K562 (cell line): ENCODE data around the gene C2. TPM values are rescaled to one million over a fixed set of nuclear protein-coding genes. Genes with fewer than 3 reads are reported as not detected.

ENCODE experiments used
- AFF4 ChIP-seq: sonication (generic); formaldehyde crosslinking; IDR thresholded peaks from 2 replicates; pipeline ENCODE4 v1.8.0; 2023; ENCODE audit warnings: mild to moderate bottlenecking, missing genetic modification reagents
- CBX3 ChIP-seq, 2 experiments: IDR thresholded peaks; 1 replicate in 1 of 2; 2 replicates in 1 of 2; pipeline ENCODE4 v1.6.1; 2012; ENCODE audit warnings: inconsistent platforms in 2 of 2, low read length in 2 of 2, borderline replicate concordance in 1 of 2, control low read depth in 1 of 2
- ESRRA ChIP-seq: fragments of 450-650 bp; IDR thresholded peaks from 2 replicates; pipeline ENCODE4 v1.6.1; 2014; ENCODE audit warnings: low read depth, mild to moderate bottlenecking, moderate library complexity, borderline replicate concordance
- FOXP1 ChIP-seq: sonication (generic); formaldehyde crosslinking; IDR thresholded peaks from 2 replicates; pipeline ENCODE4 v1.8.0; 2022; ENCODE audit warnings: mild to moderate bottlenecking, missing genetic modification reagents
- FUS ChIP-seq: fragments of 200-400 bp; formaldehyde crosslinking; optimal IDR thresholded peaks from 2 replicates; pipeline ENCODE3; 2017; ENCODE audit warnings: low read depth, low read length
- HDAC8 ChIP-seq: fragments of 450-650 bp; IDR thresholded peaks from 2 replicates; pipeline ENCODE4 v1.6.1; 2016; ENCODE audit warnings: mild to moderate bottlenecking, missing genetic modification characterization, moderate library complexity, missing compliant biosample characterization
- HNRNPK ChIP-seq: fragments of 200-400 bp; formaldehyde crosslinking; IDR thresholded peaks from one replicate; pipeline ENCODE4 v1.6.1; 2018; ENCODE audit warnings: mild to moderate bottlenecking, low read depth, low read length; ENCODE audit not compliant: poor library complexity, severe bottlenecking
- HOXB6 ChIP-seq: fragments of 250-450 bp; sonication (Bioruptor Pico); IDR thresholded peaks from 2 replicates; pipeline ENCODE4 v1.5.1; 2022; ENCODE audit warnings: mild to moderate bottlenecking, borderline replicate concordance
- KDM4B ChIP-seq, 2 experiments: fragments of 450-650 bp in 1 of 2; sonication (generic) in 1 of 2; IDR thresholded peaks; 2 replicates each; pipeline ENCODE4 v1.6.1; 2016 to 2017; ENCODE audit warnings: borderline replicate concordance in 2 of 2, antibody characterized with exemption in 1 of 2, low read depth in 1 of 2, mild to moderate bottlenecking in 1 of 2
- KLF13 ChIP-seq: fragments of 450-650 bp; IDR thresholded peaks from 2 replicates; pipeline ENCODE4 v1.6.1; 2016; ENCODE audit warnings: missing genetic modification characterization, low read depth, mild to moderate bottlenecking, missing compliant biosample characterization, moderate library complexity, borderline replicate concordance
- NFIC ChIP-seq: fragments of 450-650 bp; IDR thresholded peaks from 2 replicates; pipeline ENCODE4 v1.6.1; 2017; ENCODE audit warnings: mild to moderate bottlenecking, inconsistent platforms
- NR4A1 ChIP-seq, 2 experiments: fragments of 250-450 bp in 1 of 2; fragments of 450-650 bp in 1 of 2; sonication (Bioruptor Pico) in 1 of 2; IDR thresholded peaks; 2 replicates each; pipeline versions ENCODE4 v1.4.0 to v1.6.1; 2016 to 2020; ENCODE audit warnings: mild to moderate bottlenecking in 2 of 2, missing compliant biosample characterization in 1 of 2, missing genetic modification characterization in 1 of 2, moderate library complexity in 1 of 2
- POLR2B ChIP-seq: fragments of 450-650 bp; IDR thresholded peaks from 2 replicates; pipeline ENCODE4 v1.6.1; 2018; ENCODE audit warnings: low read depth; ENCODE audit not compliant: partially characterized antibody
- PTRF ChIP-seq: fragments of 450-650 bp; IDR thresholded peaks from 2 replicates; pipeline ENCODE4 v1.6.1; 2016; ENCODE audit warnings: mild to moderate bottlenecking, missing genetic modification characterization, missing compliant biosample characterization
- SMAD4 ChIP-seq: fragments of 250-450 bp; sonication (Bioruptor Pico); conservative IDR thresholded peaks from 2 replicates; pipeline ENCODE4 v1.8.0; 2021; ENCODE audit warnings: inconsistent platforms, mild to moderate bottlenecking, moderate library complexity
- SOX6 ChIP-seq: fragments of 450-650 bp; IDR thresholded peaks from 2 replicates; pipeline ENCODE4 v1.6.1; 2014; ENCODE audit warnings: mild to moderate bottlenecking
- SUPT5H ChIP-seq: fragments of 450-650 bp; IDR thresholded peaks from 2 replicates; pipeline ENCODE4 v1.6.1; 2016
- TEAD1 ChIP-seq, 2 experiments: fragments of 450-650 bp in 1 of 2; sonication (generic) in 1 of 2; formaldehyde crosslinking; IDR thresholded peaks; 2 replicates each; pipeline versions ENCODE4 v1.4.0 to v1.8.0; 2020 to 2022; ENCODE audit warnings: mild to moderate bottlenecking in 2 of 2, missing genetic modification reagents in 1 of 2
- ZBED1 ChIP-seq: IDR thresholded peaks from 2 replicates; pipeline ENCODE4 v1.6.1; 2014
- polyA plus RNA-seq, 8 experiments: library from polyadenylated mRNA; depleted of rRNA in 4 of 8; stranded (reverse) in 5 of 8; unstranded in 3 of 8; fragments of >200 nt; fragmentation: Nextera tagmentation in 2 of 8; fragmentation: Illumina TruSeq in 1 of 8; extraction: Ambion mirVana in 2 of 8; extraction: Trizol in 1 of 8; gene quantifications; 2 replicates each; pipeline versions ENCODE4 v1.2.1 to v1.2.3, GENCODE V29; 2011 to 2014; ENCODE audit warnings: inconsistent platforms in 1 of 8, missing spikeins in 1 of 8
- total RNA-seq, 7 experiments: library from RNA; depleted of rRNA in 6 of 7; stranded (reverse); fragments of >200 nt in 6 of 7; fragmentation: Illumina TruSeq in 2 of 7; extraction: Trizol in 2 of 7; gene quantifications; 2 replicates each; pipeline versions ENCODE4 v1.2.1 to v1.2.3, GENCODE V29; 2011 to 2021; ENCODE audit warnings: low replicate concordance in 1 of 7
- TF ChIP-seq, protein P1 (sequence below): fragments of 250-450 bp; sonication (Bioruptor Pico); IDR thresholded peaks from 2 replicates; pipeline ENCODE4 v1.4.0; 2020
- TF ChIP-seq, protein P2 (sequence below): sonication (generic); formaldehyde crosslinking; IDR thresholded peaks from 2 replicates; pipeline ENCODE4 v1.8.0; 2022; ENCODE audit warnings: missing genetic modification reagents, mild to moderate bottlenecking, borderline replicate concordance

C2 gene
- total and polyA plus RNA-seq, 9 of the 15 experiments (the other 6 are each of a cell fraction or from before 2014, with no cell fraction given): 0.05 to 1.1 (median 0.39) TPM; not detected in 1

DNA sequence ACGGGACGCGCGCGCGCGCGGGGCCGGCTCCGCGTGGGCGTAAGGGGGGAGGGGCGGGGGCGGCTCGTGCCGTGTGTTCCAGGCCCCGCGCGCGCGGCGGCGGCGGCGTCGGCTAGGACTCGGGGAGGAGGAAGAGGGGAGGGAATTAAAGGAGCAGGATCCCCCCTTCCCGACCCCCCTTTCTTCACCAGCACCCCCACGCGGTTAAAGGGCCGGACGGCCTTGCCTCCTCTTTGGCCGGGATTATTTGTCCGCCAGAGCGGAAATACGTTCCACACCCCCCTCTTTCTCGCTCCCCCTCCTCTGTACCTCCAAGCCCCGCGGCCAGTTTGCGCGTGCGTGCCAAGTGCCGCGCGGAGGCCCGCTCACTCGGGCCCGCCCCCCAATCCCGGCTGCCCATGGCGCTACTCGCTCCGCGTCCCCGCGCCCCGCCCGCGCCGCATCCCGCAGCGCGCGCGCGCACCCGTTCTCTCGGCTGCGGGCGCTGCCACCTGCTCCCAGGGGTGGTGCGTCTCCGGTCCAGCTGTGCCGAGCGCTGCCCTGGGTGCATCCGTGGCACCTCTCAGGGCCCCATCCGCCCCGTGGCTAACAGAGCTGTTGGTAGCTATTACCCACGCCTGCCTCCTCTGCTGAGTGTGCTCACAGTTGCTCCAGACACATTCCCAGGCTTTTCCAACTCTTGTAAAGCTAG, 25.4 kb upstream of the C2 start, which contains the start of gene ZBTB12 (continued):
- TF ChIP-seq, protein P1, sequence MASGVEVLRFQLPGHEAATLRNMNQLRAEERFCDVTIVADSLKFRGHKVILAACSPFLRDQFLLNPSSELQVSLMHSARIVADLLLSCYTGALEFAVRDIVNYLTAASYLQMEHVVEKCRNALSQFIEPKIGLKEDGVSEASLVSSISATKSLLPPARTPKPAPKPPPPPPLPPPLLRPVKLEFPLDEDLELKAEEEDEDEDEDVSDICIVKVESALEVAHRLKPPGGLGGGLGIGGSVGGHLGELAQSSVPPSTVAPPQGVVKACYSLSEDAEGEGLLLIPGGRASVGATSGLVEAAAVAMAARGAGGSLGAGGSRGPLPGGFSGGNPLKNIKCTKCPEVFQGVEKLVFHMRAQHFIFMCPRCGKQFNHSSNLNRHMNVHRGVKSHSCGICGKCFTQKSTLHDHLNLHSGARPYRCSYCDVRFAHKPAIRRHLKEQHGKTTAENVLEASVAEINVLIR (CRISPR knock-in tag): 0 out of 2 replicates have a peak, but pooled peaks have one; percentile 13
- TF ChIP-seq SOX6 (peak; percentile 57; the same call in 1 of the 2 replicates), KDM4B (IDR thresholded peaks at IDR 0.05; ENCODE audit: borderline replicate concordance in 2 of 2, low read depth in 1 of 2) (peak in 1 of 2 experiments; percentile 99; a peak in 2 of 4 replicates), AFF4 (CRISPR knock-in tag) (peak; percentile 60; the same call in 1 of the 2 replicates), SUPT5H (peak; percentile 67; the same call in 1 of the 2 replicates), FUS (peak; percentile 75), FOXP1 (peak; percentile 82; the same call in 1 of the 2 replicates), HDAC8 (tag) (0 out of 2 replicates have a peak, but pooled peaks have one; percentile 72), ESRRA (peak; percentile 65), POLR2B (peak; percentile 22), NR4A1 (CRISPR knock-in tag; IDR thresholded peaks at IDR 0.05) (peak; percentile 33; the same call in 1 of the 2 replicates), NR4A1 (tag; IDR thresholded peaks at IDR 0.05) (peak; percentile 82), CBX3 (IDR thresholded peaks at IDR 0.05; ENCODE audit: borderline replicate concordance in 1 of 2, low read length in 2 of 2) (peak in 1 of 2 experiments; percentile 86; a peak in 1 of 3 replicates), SMAD4 (CRISPR knock-in tag) (peak; percentile 85), HOXB6 (no peak), PTRF (tag) (no peak), HNRNPK (peak; percentile 55), NFIC (no peak), ZBED1 (no peak; the same call in 1 of the 2 replicates), TEAD1 (CRISPR knock-in tag; IDR thresholded peaks at IDR 0.05) (peak in 1 of 2 experiments; percentile 88; a peak in 1 of 4 replicates), KLF13 (tag) (peak; percentile 87)
- TF ChIP-seq, protein P2, sequence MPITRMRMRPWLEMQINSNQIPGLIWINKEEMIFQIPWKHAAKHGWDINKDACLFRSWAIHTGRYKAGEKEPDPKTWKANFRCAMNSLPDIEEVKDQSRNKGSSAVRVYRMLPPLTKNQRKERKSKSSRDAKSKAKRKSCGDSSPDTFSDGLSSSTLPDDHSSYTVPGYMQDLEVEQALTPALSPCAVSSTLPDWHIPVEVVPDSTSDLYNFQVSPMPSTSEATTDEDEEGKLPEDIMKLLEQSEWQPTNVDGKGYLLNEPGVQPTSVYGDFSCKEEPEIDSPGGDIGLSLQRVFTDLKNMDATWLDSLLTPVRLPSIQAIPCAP: no peak
